AG04450 (cell line): ENCODE results near the gene ZDHHC14. TPM values are rescaled to one million over a fixed set of nuclear protein-coding genes. Genes with fewer than 3 reads are reported as not detected.

Experiments
- CTCF ChIA-PET: fragments of 300-600, 350-600 bp; formaldehyde crosslinking; extraction: SDS; loops from one replicate; lab custom pipeline; 2022; ENCODE audit warnings: antibody characterized with exemption, inconsistent platforms; lab: Charles Lee
- POLR2A ChIA-PET: fragments of 350-600 bp; formaldehyde crosslinking; extraction: SDS; loops from one replicate; lab custom pipeline; 2021; ENCODE audit warnings: antibody characterized with exemption, inconsistent platforms; lab: Yijun Ruan, JAX
- DNase-seq: peaks from one replicate; pipeline ENCODE4 v3.0.0-alpha.2; 2011; ENCODE audit warnings: low read depth, low spot score
- H3K27ac ChIP-seq: one replicate; pipeline ENCODE4 v1.5.1; 2012; ENCODE audit warnings: low read depth, low read length, control low read depth
- H3K27me3 ChIP-seq: one replicate; pipeline ENCODE4 v1.6.0; 2012; ENCODE audit warnings: low read length; ENCODE audit not compliant: control insufficient read depth, insufficient read depth
- H3K4me3 ChIP-seq: 2 replicates; pipeline ENCODE4 v1.5.1; 2011; ENCODE audit warnings: mild to moderate bottlenecking, low read depth, low read length, control low read depth
- H3K9me3 ChIP-seq: 2 replicates; pipeline ENCODE4 v1.5.1; 2012; ENCODE audit warnings: low read length; ENCODE audit not compliant: control insufficient read depth, insufficient read depth
- polyA plus RNA-seq: library from polyadenylated mRNA; depleted of rRNA; stranded (reverse); fragments of >200 nt; gene quantifications from 2 replicates; pipeline ENCODE4 v1.2.3, GENCODE V29; 2011
- TF ChIP-seq, protein P1 (sequence below): IDR thresholded peaks from 2 replicates; pipeline ENCODE4 v1.5.1; 2011; ENCODE audit warnings: low read depth, low read length, control low read depth, inconsistent platforms

Gene ZDHHC14
- polyA plus RNA-seq, 1 experiment: 2.2 TPM

DNA sequence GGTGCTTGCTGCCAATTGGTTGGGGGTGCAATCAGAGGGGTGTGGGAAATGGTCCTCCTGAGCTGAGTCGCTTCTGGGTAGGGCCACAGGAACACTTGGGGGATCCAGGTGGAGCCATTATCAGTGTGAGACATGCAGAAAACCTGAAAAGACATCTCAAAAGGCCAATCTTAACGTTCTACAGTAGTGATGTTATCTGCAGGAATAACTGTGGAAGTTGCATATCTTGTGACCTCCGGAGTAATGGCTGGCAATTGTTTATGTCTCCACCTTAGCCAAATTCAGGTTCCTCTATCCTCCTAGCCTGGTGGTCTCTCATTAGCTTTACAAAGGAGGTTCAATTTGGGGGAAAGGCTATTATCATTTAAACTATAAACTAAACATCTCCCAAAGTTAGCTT lies 327.2 kb downstream of the ZDHHC14 start:
- peaks cover 3% of the 10 kb centered on the region for H3K27me3 ChIP-seq
- CTCF ChIA-PET: no interaction called here

GRCh38 chr6:157708933-157709332 lies 327.9 kb downstream of the ZDHHC14 start:
- peaks cover 7% of the 10 kb centered on the region for H3K27me3 ChIP-seq
- POLR2A ChIA-PET: interaction anchor here (0.7 kb wide), 1 partner anchor 260 kb away, joined by 11 read pairs; no protein-coding TSS in a partner anchor
- TF ChIP-seq, protein P1, sequence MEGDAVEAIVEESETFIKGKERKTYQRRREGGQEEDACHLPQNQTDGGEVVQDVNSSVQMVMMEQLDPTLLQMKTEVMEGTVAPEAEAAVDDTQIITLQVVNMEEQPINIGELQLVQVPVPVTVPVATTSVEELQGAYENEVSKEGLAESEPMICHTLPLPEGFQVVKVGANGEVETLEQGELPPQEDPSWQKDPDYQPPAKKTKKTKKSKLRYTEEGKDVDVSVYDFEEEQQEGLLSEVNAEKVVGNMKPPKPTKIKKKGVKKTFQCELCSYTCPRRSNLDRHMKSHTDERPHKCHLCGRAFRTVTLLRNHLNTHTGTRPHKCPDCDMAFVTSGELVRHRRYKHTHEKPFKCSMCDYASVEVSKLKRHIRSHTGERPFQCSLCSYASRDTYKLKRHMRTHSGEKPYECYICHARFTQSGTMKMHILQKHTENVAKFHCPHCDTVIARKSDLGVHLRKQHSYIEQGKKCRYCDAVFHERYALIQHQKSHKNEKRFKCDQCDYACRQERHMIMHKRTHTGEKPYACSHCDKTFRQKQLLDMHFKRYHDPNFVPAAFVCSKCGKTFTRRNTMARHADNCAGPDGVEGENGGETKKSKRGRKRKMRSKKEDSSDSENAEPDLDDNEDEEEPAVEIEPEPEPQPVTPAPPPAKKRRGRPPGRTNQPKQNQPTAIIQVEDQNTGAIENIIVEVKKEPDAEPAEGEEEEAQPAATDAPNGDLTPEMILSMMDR: no peak
- no peak for DNase-seq
- no peaks in the 10 kb centered on the region for H3K9me3 ChIP-seq
- H3K27ac ChIP-seq: no peak overlapping the region
- no peak overlapping the region for H3K4me3 ChIP-seq
- CTCF ChIA-PET: no interaction called here

More for the DNA sequence above, 327.2 kb downstream of the ZDHHC14 start:
- POLR2A ChIA-PET: no interaction called here
- DNase-seq: no peak
- TF ChIP-seq, protein P1: no peak
- Histone ChIP-seq H3K9me3 (no peaks in the 10 kb centered on the region), H3K27ac (no peak overlapping the region), H3K4me3 (no peak overlapping the region)

- H3K27ac ChIP-seq: no peak overlapping the region
- CTCF ChIA-PET: interaction anchor here (0.9 kb wide), 1 partner anchor 47 kb away, joined by 3 read pairs; no protein-coding TSS in a partner anchor
- peaks cover 7% of the 10 kb centered on the region for H3K27me3 ChIP-seq
- DNase-seq: no peak
- H3K9me3 ChIP-seq: no peaks in the 10 kb centered on the region
- POLR2A ChIA-PET: interaction anchor here (0.7 kb wide), 1 partner anchor 259 kb away, joined by 11 read pairs; no protein-coding TSS in a partner anchor
- H3K4me3 ChIP-seq: no peak overlapping the region
- TF ChIP-seq, protein P1: no peak
These were observed 328.6 kb downstream of the ZDHHC14 start for GRCh38 chr6:157709555-157709954.

DNA sequence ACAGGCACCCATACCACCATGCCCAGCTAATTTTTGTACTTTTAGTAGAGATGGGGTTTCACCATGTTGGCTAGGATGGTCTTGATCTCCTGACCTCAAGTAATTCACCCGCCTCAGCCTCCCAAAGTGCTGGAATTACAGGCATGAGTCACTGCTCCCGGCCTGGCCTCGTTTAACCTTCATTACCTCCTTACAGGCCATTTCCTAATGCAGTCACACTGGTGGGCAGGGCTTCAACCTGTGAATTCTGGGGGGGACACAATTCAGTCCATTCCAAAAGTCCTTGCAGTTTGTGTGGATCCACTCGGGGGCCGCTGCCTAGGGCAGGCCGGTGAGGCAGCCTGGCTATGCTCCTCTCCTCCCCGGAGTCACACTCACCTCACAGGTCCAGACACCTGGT lies 329.6 kb downstream of the ZDHHC14 start:
- TF ChIP-seq, protein P1: no peak
- Histone ChIP-seq H3K27ac (no peak overlapping the region), H3K27me3 (peaks cover 4% of the 10 kb centered on the region), H3K9me3 (no peaks in the 10 kb centered on the region), H3K4me3 (no peak overlapping the region)
- POLR2A ChIA-PET: no interaction called here
- CTCF ChIA-PET: no interaction called here
- no peak for DNase-seq

- CTCF ChIA-PET: interaction anchor here (0.8 to 1.7 kb wide), 2 partner anchors 22 to 45 kb away, joined by 3 to 9 read pairs; no protein-coding TSS in a partner anchor
- DNase-seq: no peak
- peaks cover 4% of the 10 kb centered on the region for H3K27me3 ChIP-seq
- H3K4me3 ChIP-seq: no peak overlapping the region
- TF ChIP-seq, protein P1: no peak
- H3K9me3 ChIP-seq: no peaks in the 10 kb centered on the region
- POLR2A ChIA-PET: no interaction called here
- no peak overlapping the region for H3K27ac ChIP-seq
These were observed 330.1 kb downstream of the ZDHHC14 start for GRCh38 chr6:157711060-157711459.
